NCI-H1694 (cell line): ENCODE data around the gene SH2D6.
"Not testable (repeated sequence)": the region's sequence is repeated elsewhere in the genome, so short reads cannot be mapped to it uniquely, and the experiment has no call there.

Experiments used
- DNase-seq: peaks from one replicate; lab custom pipeline; 2025; lab: John Stamatoyannopoulos, UW

Gene SH2D6

DNA sequence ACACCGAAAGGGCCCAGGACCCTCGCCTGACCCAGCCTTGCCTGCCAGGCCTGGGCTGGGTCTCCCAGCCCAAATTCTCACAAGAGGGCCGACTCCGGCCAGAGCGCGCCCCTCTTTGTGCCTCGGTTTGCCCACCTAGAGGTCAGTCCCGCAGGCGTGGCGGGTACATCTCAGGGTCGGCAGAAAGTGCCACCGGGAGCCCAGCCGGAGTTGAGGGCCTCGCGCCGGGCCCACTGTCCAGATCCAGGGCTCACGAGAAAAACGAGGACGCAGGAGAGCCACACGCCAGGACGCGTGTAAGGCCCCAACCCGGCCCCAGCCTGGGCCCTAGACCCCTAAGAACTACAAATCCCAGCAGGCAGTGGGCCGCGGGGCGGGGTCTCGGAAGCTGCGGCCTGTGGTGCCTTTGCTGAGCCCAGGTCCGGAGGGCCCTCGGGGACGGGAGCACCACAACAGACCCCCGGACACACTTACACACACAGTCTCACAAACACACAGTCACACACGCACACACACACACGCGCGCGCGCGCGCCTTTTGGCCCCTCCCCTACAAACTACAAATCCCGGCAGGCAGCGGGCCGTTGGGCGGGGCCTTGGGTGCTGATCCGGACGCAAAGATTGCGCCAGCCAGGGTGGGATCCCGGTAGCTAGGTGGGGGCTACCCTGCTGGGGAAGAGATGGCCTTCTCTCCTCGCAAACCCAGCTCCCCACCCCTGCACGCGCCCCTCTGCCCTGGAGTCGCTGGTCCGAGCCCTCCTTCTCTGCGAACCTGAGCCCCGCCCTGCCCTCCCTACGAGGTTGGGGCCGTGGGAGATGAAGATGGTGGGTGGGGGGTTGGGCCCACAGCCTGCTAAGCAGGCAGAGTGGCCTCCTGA is at the start of gene SH2D6:
TSS of gene SH2D6 (plus strand) at position 583 of the 877 bp plus-strand sequence. CDS start 10,752 bp downstream, outside the sequence.
- peak; percentile 86 for DNase-seq

DNA sequence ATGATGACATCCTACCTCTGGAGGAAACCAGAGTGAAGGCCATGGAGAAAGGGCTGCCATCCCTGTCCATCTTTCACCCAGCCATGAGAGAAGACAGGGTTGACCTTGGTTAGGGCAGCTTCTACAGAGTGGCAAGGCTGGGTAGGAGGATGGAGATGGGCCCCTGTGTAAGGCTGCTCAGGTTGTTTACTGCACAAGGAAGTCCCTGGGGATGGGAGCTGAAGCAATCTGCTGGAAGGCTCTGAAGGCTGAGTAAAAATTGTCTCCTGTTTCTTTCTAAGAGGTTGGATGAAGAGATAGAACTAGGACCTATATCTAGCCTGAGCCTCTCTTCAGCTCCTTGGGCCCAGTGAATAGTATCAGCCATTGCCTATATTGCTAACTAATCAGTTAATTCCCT is 49.6 kb upstream of the SH2D6 start:
- no peak for DNase-seq

DNA sequence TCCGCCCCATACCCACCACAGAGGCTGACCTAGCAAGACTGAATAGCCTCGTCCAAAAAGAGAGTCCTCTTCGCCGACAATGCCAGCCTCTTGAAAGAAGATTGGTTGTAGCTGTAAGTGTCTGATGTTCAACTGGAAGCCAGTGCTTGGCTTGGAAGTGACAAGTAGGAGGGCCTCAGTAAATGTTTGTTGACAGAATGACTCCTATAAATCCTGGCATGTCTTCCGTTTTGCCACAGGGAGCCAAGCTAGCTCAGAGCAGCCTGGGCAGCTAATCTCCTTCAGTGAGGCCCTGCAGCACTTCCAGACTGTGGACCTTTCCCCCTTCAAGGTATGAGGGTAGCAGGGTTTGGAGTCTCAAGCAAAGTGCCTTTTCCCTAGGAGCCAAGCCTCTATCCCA is 49.0 kb upstream of the SH2D6 start:
- DNase-seq, result no peak

DNA sequence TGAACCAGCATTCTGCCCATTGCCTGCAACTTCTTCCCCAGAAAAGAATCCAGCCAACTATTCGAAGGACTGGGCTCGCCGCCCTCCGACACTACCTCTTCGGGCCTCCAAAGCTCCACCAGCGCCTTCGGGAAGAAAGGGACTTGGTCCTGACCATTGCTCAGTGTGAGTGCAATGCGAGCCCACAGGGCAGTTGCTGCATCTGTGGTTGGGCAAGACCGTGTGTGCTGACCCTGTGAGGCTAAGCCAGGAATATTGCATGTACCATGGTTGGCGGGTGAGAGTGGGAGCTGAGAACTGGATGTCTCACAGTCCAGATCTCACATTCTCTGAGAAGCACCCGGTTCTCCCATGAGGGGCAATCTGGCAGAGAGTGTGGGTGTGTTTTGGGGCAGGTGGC is 47.5 kb upstream of the SH2D6 start:
- no peak for DNase-seq

DNA sequence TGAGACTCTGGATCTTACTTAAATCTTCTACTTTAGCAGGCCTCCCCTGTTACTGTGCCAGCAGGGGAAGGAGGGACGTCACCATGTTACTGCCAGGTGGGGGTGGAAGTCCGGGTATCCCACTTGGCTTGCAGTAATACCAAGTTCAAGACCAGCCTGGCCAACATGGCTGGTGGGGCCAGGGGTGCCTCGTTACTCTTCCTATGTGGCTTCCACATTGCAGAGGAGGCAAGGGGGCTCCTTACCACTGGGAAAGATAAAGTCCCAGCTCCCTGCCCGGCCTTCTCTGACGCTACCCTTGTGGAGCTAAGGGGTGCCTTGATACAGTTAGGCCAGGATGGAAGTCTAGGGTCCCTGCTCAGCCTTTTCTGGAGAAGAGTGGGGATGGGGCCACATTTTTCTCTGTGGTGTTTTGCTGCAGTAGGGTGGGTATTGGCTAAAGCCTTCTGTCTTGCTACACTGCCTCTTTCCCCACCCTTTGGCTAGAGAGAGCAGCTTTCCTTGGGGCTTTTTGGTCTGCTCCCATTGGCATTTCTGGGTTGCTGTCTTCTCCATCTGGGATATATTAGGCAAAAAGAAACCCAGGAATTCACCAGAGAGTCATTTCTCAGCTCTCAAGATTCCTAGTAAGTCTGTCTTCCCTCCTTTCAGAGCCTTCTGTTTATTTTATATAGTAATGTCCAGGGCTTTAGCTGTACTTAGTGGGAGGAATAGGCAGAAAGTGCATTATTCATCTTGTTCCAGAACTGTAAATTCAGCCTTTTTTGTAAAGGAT is 42.0 kb upstream of the SH2D6 start:
- DNase-seq, result no peak

DNA sequence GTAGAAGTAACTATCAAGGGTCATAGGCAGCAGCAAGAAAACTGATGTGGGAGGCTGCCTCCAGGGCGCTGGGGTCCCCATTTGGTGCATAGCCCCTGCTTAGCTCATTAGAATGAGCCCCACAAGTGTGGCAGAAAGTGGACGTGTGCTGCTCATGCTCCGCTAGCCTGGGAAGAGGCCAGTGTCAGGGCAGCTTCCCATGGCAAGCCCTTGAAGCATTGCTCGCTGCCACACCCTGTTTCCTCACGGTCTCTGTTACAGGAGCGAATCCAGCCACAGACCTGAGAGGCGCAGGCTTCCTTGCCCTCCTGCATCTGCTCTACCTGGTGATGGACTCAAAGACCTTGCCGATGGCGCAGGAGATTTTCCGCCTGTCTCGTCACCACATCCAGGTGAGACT is 41.4 kb upstream of the SH2D6 start:
- DNase-seq, result no peak

DNA sequence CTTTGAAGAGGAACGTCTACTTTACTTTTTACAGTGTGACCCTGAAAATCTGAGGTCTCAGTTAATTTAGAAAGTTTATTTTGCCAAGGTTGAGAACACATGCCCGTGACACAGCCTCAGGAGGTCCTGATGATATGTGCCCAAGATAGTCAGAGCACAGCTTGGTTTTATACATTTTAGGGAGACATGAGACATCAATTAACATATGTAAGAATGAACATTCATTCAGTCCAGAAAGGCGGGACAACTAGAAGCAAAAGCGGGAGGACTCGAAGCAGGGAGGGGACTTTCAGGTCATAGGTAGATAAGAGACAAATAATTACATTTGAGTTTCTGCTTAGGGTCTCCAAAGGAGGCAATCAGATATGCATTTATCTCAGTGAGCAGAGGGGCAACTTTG is 40.3 kb upstream of the SH2D6 start:
- no peak for DNase-seq

DNA sequence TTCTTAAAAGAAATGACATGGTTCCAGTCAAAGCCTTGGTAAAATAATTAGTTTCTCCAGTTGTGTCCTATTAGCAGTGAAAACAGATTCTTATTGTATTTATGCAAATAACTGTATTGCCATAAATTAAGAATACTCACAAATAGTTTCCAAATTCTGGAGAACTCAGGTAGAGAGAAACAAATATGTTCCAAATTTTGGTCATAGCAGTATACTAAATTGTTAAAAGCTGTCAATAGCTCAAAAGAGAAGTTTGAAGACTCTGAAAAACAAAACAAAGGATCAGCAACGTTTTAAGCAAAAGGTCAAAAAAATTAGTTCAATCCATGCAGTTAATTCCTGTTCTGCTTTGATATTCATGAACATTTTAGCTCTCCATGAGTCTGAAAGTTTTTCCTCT is 38.5 kb upstream of the SH2D6 start:
- no peak for DNase-seq

DNA sequence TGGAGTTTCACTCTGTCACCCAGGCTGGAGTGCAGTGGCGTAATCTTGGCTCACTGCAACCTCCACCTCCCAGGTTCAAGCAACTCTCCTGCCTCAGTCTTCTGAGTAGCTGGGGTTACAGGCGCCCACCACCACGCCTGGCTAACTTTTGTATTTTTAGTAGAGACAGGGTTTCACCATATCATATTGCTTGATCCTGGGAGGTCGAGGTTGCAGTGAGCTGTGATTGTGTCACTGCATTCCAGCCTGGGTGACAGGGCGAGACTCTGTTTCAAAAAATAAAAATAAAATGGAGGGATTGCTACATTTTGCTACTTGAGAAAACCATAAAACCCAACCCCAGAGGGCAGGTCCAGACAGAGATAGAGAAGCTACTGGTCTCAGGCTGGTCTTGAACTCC is 35.4 kb upstream of the SH2D6 start:
- DNase-seq, result not testable (repeated sequence)

DNA sequence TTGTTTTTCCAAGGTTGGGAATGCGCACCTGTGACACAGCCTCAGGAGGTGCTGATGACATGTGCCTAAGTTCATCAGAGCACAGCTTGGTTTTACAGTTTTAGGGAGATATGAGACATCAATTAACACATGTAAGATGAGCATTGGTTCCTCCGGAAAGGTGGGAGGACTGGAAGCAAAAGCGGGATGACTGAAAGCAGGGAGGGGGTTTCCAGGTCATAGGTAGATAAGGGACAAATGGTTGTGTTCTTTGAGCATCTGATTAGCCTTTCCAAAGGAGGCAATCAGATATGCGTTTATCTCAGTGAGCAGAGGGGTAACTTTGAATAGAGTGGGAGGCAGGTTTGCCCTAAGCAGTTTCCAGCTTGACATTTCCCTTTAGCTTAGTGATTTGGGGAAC is 34.7 kb upstream of the SH2D6 start:
- no peak for DNase-seq

DNA sequence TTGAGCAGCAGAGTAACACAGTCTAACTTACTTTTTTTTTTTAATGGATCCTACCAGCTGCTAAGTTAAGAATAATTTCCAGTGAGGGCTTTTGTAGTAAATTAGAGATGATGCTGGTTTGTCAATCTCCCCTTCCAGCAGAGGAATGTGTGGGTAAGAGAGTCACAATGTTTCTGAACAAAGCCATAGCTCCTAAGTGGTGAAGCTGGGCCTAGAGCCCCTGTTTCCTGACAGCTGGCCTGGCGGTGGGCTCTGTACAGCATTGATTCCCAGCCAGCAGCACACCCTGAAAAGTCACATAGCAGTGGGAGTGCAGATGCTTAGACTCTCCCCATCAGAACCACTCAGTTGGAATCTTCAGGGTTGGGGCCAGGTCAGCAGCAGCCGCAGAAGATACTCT is 32.8 kb upstream of the SH2D6 start:
- DNase-seq, result peak; percentile 12

DNA sequence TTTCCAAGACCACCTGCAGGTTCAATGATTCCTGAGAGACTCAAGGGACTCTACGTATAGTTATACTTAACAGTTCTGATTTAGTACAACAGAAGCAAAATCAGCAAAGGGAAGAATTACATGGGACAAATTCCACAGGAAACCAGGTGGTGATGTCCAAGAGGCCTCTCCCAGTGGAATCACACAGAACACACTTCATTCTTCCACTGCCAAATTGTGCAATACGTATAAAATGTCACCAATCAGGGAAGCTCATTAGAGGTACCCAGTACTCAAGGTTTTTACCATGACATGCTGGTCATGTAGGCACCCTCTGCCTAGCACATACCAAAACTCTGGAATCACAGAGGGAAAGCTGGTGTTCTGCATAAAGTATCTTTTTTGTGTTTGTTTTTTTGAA is 30.8 kb upstream of the SH2D6 start:
- DNase-seq, result no peak

DNA sequence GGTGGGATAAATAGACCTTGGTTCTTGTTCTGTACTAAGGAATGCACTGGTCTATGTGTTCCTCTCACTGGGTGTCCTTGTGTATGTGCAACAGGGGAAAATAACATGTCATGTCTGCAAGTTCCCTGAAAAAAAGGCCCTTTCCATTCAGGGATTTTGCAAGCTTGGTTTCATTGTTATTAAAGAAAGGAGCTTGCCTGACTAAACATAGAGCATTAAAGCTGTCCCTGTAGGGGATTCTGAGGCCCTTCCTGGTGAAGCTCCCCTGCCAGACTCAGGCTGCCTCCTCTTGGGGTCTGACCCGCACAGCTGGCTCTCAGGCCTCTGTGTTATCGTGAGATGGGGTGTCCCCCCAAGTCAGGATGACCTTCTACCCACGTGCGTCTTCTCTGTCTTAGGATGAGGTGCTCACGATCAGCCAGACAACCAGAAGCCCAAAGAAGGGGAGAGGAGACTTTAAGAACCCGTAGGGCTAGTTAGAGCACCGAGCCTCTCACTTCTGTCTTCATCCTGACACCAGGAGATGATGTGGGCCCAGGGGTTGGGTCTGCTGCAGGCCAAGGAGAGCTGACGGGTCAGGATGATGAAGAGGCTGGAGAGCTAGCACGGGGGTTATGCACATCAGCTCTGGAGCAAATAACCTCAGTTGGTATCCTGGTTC is 29.5 kb upstream of the SH2D6 start:
- DNase-seq, result no peak

DNA sequence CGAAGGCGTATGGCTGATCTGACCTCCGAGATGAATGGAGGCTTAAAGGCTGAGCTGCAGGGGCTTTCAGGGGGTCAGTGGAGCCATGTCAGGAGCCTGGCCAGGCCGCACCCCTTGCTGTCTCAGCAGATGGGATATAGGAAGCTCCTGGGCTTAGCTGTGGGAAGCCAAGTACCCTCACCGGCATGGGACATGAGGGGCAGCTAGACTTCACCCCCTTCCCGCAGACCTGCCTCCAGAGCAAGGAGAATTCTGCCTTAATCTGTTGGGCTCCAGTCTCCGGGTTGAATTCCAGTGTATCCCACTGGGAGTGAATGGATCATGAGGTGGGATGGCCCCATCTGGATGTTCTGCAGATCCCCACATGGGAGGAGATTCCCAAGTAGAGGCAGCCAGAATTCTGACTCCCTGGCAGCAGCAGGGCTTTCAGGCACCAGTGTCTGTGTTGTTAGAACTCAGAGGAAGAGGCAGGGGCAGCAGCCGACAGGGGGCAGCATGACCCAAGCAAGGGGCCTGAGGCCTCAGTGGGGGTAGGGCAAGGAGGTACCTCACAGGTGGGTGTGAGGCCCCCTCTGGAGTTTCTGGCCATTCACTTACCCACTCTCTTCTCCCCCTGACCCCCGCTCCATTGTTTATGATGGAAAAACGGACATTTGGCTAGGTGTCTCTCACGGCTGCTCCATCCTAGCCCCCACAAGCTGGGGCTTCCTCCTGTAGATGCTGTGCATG is 27.4 kb upstream of the SH2D6 start:
- peak; percentile 52 for DNase-seq

DNA sequence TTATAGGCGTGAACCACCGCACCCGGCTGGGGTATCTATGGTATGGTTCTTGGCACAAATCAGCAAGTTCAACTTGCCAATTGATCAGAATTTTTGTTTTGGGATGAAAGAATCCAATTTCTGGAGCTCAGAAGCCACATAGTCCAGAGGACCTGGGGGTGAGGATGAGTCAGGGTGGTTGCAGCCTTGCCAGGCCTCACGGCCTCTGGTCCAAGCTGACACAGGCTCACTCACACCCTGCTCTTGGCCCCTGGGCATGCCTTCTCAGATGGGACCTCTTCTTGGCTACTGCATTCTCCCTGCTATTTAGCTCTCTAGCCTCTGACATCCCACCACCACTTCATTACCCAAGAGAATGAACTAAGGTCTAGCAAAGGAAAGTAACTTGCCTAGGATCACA is 24.7 kb upstream of the SH2D6 start:
- no peak for DNase-seq

DNA sequence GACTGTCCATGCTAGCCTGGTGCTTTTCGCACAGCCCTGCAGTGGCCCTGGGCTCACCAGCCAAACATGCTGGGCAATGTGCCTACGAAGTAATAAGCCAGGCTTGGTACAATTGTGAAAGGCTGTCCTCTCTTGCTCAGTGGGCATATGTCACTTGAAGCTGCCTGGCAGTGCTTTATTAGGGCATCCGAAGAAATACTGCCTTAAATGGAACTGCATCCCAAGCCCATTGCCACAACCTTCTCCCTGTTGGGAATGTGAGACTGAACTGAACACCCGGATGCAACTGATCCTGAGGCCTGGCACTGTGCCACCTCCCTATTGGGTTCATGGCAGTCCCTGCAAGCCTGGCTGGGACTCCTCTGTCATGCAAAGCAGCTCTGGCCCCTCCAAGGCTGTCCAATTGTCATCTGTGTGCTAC is 24.2 kb upstream of the SH2D6 start:
- peak; percentile 36 for DNase-seq

DNA sequence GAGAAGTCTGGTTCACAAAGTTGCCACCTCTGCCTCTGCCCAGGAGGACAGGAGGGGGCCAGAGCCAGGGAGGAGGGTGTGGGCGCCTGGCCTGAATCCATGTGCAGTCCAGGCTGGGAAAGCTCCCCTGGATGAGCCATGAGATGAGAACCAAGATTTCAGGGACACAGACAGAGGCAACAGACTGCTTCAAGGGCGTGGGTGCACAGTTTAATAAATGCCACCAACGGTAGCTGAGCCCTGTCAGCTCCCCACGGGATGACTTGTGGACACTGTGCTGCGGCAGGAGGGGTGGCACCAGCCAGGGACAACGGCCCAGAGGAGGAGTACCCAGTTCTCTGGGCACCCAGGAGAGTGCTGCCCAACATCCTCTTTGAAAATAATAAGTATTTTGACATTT is 23.5 kb upstream of the SH2D6 start:
- DNase-seq, result no peak

DNA sequence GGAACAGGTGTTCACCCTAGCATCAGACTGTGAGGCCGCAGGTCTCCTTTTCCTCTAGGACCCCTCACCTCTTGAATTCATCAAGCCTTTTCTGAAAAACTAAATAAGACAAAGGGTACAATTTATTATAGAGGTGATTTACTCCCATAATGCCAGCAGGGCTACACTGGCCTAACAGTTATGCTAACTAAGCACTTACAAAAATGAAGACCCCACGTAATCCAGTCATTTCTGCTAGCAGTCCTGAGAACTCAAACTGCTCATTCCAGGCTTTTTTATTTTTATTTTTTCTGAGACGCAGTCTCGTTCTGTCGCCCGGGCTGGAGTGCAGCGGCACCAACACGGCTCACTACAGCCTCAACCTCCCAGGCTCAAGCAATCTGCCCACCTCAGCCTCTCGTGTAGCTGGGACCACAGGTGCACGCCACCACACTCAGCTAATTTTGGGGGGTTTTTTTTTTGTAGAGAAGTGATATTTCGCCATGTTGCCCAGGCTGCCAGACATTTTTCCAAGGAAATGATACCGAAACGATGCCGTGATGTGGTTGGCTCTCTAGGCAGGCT is 22.5 kb upstream of the SH2D6 start:
- DNase-seq, result no peak

DNA sequence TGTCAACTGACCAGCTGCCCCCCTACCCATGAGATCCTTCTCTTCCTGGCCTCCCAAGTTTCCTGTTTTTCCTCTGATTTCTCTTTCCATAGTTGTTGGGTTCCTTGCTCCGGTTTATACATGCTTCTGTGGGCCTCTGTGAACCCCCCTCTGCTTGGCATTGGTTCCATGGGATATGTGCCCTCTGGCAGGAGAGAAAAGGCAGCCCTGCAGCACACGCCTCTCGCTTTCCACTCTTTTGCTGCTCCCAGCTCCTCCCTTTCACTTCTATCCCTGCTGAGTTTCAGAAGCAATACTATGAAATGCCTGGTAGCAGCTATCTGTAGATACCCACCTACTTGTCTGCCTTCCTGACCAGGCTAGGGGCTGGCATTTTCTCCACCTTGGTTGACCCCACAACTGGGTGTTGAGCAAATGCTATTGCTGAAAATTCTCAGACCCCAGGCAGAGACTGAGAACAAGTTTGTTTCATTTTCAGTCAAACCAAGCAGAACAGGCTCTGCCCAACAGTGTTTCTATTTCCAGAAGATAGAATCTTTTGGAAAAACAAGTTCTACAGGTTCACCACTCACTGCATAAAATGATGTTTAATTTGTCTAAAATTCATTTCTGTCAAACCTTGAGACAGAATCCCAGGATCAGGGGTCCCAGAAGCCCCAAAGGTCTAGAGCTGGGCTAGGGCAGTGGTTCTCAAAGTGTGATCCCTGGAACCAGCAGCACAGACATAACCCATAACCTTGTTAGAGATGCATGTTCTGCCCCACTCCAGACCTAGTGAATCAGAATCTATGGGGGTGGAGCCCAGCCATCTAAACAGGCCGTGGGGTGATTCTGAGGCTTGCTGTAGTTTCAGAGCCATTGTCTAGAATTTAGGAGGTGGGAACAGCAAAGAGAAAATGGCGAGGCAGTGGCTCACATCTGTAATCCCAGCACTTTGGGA is 21.7 kb upstream of the SH2D6 start:
- DNase-seq, result no peak

DNA sequence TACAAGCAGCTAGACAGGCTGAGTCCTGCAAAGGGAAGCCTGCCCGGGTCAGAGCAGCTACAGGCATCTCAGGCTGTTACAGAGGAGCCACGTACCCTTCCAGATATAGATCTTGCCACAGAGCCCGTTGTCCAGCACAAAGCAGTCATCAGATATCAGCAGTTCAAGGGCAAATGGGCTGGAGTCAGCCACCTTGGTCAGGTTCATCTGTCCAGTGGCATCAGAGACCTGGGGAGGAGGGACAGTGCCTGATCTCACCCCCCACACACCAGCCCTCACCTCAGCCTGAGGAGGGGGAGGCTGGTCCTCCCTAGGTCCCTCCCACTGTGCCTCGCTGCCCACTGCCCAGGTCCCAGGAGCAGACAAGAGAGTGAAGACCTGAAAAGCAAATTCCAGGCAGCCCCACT is 20.6 kb upstream of the SH2D6 start:
- no peak for DNase-seq
